HT1080 (cell line): ENCODE data around the gene SERPINA12. TPM values are rescaled to one million over a fixed set of nuclear protein-coding genes. Genes with fewer than 3 reads are reported as not detected.
A peak's percentile ranks its signal among the peaks of the same experiment; 100 is the strongest.
"Not testable (repeated sequence)": the region's sequence is repeated elsewhere in the genome, so short reads cannot be mapped to it uniquely, and the experiment has no call there.

Experiments
- DNase-seq: peaks from one replicate; pipeline ENCODE4 v3.0.0-alpha.2; 2015; ENCODE audit warnings: low read depth
- total RNA-seq: library from RNA; depleted of rRNA; stranded (reverse); fragments of >200 nt; shearing (Covaris generic); gene quantifications from 2 replicates; pipeline ENCODE4 v1.2.3, GENCODE V29; 2014

Gene SERPINA12
- total RNA-seq, 1 experiment from 2014 or later, result not detected

GRCh38 chr14:94494085-94494484 lies 15.2 kb downstream of the SERPINA12 start:
- no peak for DNase-seq

- DNase-seq, result no peak
Observed at GRCh38 chr14:94491511-94491910, 17.8 kb downstream of the SERPINA12 start.

- DNase-seq, result no peak
Observed at GRCh38 chr14:94489336-94489735, 19.9 kb downstream of the SERPINA12 start.

GRCh38 chr14:94486883-94487282 lies 22.4 kb downstream of the SERPINA12 start:
- DNase-seq, result no peak

- DNase-seq, result peak; percentile 49
Observed at GRCh38 chr14:94485944-94486841, 23.1 kb downstream of the SERPINA12 start.

GRCh38 chr14:94484481-94484880 lies 24.8 kb downstream of the SERPINA12 start:
- DNase-seq, result no peak

- peak; percentile 70 for DNase-seq
Observed at GRCh38 chr14:94483729-94484275, 25.5 kb downstream of the SERPINA12 start.

GRCh38 chr14:94483071-94483451 lies 26.2 kb downstream of the SERPINA12 start:
- no peak for DNase-seq

- not testable (repeated sequence) for DNase-seq
Observed at GRCh38 chr14:94482132-94483070, 26.9 kb downstream of the SERPINA12 start.

- DNase-seq, result peak; percentile 73
Observed at GRCh38 chr14:94481468-94482131, 27.7 kb downstream of the SERPINA12 start.

- peak; percentile 11 for DNase-seq
Observed at GRCh38 chr14:94480809-94481208, 28.5 kb downstream of the SERPINA12 start.

- no peak for DNase-seq
Observed at GRCh38 chr14:94478420-94478819, 30.8 kb downstream of the SERPINA12 start.

- DNase-seq, result no peak
Observed at GRCh38 chr14:94476023-94476422, 33.2 kb downstream of the SERPINA12 start, which contains the start of gene SERPINA9. Gene SERPINA9 (minus strand): TSS chr14:94476197. CDS start chr14:94469840, 6,357 bp downstream.

GRCh38 chr14:94474581-94475031 lies 34.7 kb downstream of the SERPINA12 start:
- DNase-seq, result peak; percentile 60

- no peak for DNase-seq
Observed at GRCh38 chr14:94473666-94474410, 35.4 kb downstream of the SERPINA12 start.

- DNase-seq, result no peak
Observed at GRCh38 chr14:94472842-94473241, 36.4 kb downstream of the SERPINA12 start.

GRCh38 chr14:94471045-94471444 lies 38.2 kb downstream of the SERPINA12 start:
- DNase-seq, result no peak

- no peak for DNase-seq
Observed at GRCh38 chr14:94470311-94470710, 39.0 kb downstream of the SERPINA12 start.

- no peak for DNase-seq
Observed at GRCh38 chr14:94469261-94469660, 40.0 kb downstream of the SERPINA12 start.
